ENCODE measurements around the gene SPOCK1. TPM values are rescaled to one million over a fixed set of nuclear protein-coding genes. Genes with fewer than 3 reads are reported as not detected.

SPOCK1 gene
- total and polyA plus RNA-seq, 2 experiments from 2014 or later: 8.2 to 10.5 TPM

DNA sequence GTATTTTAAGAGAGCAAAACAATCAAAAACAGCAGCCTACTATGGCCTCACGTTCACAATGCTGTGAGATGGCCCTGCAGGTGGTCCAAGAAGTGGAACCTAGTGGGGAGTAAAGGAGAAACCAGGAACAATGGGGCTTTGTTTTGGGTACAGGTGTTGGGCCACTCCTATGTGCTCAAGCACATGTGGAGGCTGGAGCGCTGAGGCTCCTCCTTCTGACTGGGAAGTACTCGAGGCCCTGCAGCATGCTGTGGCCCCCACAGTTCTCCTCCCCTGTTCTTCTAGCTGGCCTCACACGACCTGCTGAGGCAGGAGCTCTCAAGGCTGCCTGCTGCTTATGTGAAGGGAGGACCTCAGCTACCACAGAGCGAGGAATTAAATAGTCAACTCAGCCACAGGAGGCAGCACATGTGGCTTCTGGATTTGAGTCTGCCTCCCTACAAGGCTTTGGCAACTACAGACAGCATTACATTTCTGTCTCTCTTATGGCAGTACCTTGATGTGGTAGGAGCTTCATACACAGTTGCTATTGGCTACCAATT is 482.3 kb downstream of the SPOCK1 start:
- H2AFZ ChIP-seq: no peak overlapping the region
- Mint-ChIP-seq H3K9me3 (no peaks in the 10 kb centered on the region), H3K4me3 (no peak overlapping the region), H3K27ac (no peak overlapping the region), H3K4me1 (peaks cover 8% of the 10 kb centered on the region; the same call in 2 of the 3 replicates), H3K27me3 (ENCODE audit: insufficient read depth, low read depth, poor library complexity) (no peaks in the 10 kb centered on the region), H3K36me3 (ENCODE audit: low read depth) (no peaks in the 10 kb centered on the region)
- H3K79me2 ChIP-seq (replicated peaks; ENCODE audit: insufficient read depth): no peaks in the 10 kb centered on the region
- no peak overlapping the region for H3K4me2 ChIP-seq
- ATAC-seq: peak; percentile 94
- no peak overlapping the region for H3K27ac ChIP-seq (ENCODE audit: low read depth)
- TF ChIP-seq STAT1 (IDR thresholded peaks at IDR 0.05; ENCODE audit: unreplicated experiment): no peak
- TF ChIP-seq, protein P1, sequence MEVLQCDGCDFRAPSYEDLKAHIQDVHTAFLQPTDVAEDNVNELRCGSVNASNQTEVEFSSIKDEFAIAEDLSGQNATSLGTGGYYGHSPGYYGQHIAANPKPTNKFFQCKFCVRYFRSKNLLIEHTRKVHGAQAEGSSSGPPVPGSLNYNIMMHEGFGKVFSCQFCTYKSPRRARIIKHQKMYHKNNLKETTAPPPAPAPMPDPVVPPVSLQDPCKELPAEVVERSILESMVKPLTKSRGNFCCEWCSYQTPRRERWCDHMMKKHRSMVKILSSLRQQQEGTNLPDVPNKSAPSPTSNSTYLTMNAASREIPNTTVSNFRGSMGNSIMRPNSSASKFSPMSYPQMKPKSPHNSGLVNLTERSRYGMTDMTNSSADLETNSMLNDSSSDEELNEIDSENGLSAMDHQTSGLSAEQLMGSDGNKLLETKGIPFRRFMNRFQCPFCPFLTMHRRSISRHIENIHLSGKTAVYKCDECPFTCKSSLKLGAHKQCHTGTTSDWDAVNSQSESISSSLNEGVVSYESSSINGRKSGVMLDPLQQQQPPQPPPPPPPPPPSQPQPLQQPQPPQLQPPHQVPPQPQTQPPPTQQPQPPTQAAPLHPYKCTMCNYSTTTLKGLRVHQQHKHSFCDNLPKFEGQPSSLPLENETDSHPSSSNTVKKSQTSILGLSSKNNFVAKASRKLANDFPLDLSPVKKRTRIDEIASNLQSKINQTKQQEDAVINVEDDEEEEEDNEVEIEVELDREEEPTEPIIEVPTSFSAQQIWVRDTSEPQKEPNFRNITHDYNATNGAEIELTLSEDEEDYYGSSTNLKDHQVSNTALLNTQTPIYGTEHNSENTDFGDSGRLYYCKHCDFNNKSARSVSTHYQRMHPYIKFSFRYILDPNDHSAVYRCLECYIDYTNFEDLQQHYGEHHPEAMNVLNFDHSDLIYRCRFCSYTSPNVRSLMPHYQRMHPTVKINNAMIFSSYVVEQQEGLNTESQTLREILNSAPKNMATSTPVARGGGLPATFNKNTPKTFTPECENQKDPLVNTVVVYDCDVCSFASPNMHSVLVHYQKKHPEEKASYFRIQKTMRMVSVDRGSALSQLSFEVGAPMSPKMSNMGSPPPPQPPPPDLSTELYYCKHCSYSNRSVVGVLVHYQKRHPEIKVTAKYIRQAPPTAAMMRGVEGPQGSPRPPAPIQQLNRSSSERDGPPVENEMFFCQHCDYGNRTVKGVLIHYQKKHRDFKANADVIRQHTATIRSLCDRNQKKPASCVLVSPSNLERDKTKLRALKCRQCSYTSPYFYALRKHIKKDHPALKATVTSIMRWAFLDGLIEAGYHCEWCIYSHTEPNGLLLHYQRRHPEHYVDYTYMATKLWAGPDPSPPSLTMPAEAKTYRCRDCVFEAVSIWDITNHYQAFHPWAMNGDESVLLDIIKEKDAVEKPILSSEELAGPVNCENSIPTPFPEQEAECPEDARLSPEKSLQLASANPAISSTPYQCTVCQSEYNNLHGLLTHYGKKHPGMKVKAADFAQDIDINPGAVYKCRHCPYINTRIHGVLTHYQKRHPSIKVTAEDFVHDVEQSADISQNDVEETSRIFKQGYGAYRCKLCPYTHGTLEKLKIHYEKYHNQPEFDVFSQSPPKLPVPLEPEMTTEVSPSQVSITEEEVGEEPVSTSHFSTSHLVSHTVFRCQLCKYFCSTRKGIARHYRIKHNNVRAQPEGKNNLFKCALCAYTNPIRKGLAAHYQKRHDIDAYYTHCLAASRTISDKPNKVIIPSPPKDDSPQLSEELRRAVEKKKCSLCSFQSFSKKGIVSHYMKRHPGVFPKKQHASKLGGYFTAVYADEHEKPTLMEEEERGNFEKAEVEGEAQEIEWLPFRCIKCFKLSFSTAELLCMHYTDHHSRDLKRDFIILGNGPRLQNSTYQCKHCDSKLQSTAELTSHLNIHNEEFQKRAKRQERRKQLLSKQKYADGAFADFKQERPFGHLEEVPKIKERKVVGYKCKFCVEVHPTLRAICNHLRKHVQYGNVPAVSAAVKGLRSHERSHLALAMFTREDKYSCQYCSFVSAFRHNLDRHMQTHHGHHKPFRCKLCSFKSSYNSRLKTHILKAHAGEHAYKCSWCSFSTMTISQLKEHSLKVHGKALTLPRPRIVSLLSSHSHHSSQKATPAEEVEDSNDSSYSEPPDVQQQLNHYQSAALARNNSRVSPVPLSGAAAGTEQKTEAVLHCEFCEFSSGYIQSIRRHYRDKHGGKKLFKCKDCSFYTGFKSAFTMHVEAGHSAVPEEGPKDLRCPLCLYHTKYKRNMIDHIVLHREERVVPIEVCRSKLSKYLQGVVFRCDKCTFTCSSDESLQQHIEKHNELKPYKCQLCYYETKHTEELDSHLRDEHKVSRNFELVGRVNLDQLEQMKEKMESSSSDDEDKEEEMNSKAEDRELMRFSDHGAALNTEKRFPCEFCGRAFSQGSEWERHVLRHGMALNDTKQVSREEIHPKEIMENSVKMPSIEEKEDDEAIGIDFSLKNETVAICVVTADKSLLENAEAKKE (CRISPR knock-in tag; IDR thresholded peaks at IDR 0.05): peak; percentile 77; the same call in 1 of the 2 replicates
- TF ChIP-seq CTCF (conservative IDR thresholded peaks at IDR 0.05; ENCODE audit: low read depth in 2 of 2): peak; percentile 27 to 30; a peak in 2 of 4 replicates
- TF ChIP-seq ZNF114 (CRISPR knock-in tag; IDR thresholded peaks at IDR 0.05): peak; percentile 70; the same call in 1 of the 2 replicates
- TF ChIP-seq NANOG (IDR thresholded peaks at IDR 0.05; ENCODE audit: borderline replicate concordance): no peak
- no peak for TF ChIP-seq POLR2AphosphoS5 (IDR thresholded peaks at IDR 0.05; ENCODE audit: low read depth)
- H3K9me2 ChIP-seq (ENCODE audit: insufficient read depth): no peaks in the 10 kb centered on the region
- H3K27me3 ChIP-seq (ENCODE audit: insufficient read depth): no peaks in the 10 kb centered on the region
- no peaks in the 10 kb centered on the region for H4K20me1 ChIP-seq (replicated peaks; ENCODE audit: insufficient read depth)
- DNase-seq (ENCODE audit: low spot score): peak; percentile 38
- H3F3A ChIP-seq (replicated peaks; ENCODE audit: low read depth): no peaks in the 10 kb centered on the region
- no peaks in the 10 kb centered on the region for H3K36me3 ChIP-seq (ENCODE audit: insufficient read depth)
- H3K4me1 ChIP-seq (ENCODE audit: insufficient read depth): no peaks in the 10 kb centered on the region
- no peak overlapping the region for H3K4me3 ChIP-seq

Data from GM23338 (cell line).